ENCODE data around the gene ALOX12.

Gene ALOX12

GRCh38 chr17:7022781-7023571, 27.1 kb downstream of the ALOX12 start, which contains the start of gene BCL6B:
Gene BCL6B (plus strand): TSS chr17:7023050. CDS start chr17:7023672, 622 bp downstream.
- H3K27me3 Mint-ChIP-seq, result peaks cover 11% of the 10 kb centered on the region
- no peak for ATAC-seq
- peak within 1 kb of the TSS; percentile 65 for H3K4me3 Mint-ChIP-seq
- H3K27ac Mint-ChIP-seq, result peak within 1 kb of the TSS; percentile 76
- no peaks in the 10 kb centered on the region for H3K36me3 Mint-ChIP-seq (ENCODE audit: low read depth)
- peaks cover 39% of the 10 kb centered on the region for H3K4me1 Mint-ChIP-seq
- no peaks in the 10 kb centered on the region for H3K9me3 Mint-ChIP-seq
- no peak for DNase-seq

- DNase-seq, result peak; percentile 95
- Mint-ChIP-seq H3K9me3 (no peaks in the 10 kb centered on the region), H3K4me1 (peaks cover 35% of the 10 kb centered on the region), H3K27me3 (peaks cover 11% of the 10 kb centered on the region), H3K36me3 (ENCODE audit: low read depth) (peaks cover 2% of the 10 kb centered on the region), H3K27ac (peak overlapping the region; percentile 76), H3K4me3 (peak overlapping the region; percentile 65)
- peak; percentile 67 for ATAC-seq
Measured at GRCh38 chr17:7023576-7024401, 27.9 kb downstream of the ALOX12 start.

- DNase-seq (no peak), ATAC-seq (no peak)
- H3K36me3 Mint-ChIP-seq (ENCODE audit: low read depth), result peaks cover 2% of the 10 kb centered on the region
- no peak overlapping the region for H3K4me3 Mint-ChIP-seq
- H3K4me1 Mint-ChIP-seq, result peaks cover 40% of the 10 kb centered on the region
- H3K9me3 Mint-ChIP-seq, result no peaks in the 10 kb centered on the region
- peak overlapping the region; percentile 59 for H3K27ac Mint-ChIP-seq
- peaks cover 11% of the 10 kb centered on the region for H3K27me3 Mint-ChIP-seq
Measured at GRCh38 chr17:7024402-7024785, 28.5 kb downstream of the ALOX12 start.

- Mint-ChIP-seq H3K4me3 (no peak overlapping the region), H3K9me3 (peaks cover 5% of the 10 kb centered on the region), H3K36me3 (ENCODE audit: low read depth) (peaks cover 3% of the 10 kb centered on the region), H3K4me1 (peaks cover 48% of the 10 kb centered on the region), H3K27me3 (peaks cover 11% of the 10 kb centered on the region), H3K27ac (no peak overlapping the region)
- no peak for DNase-seq
- ATAC-seq, result no peak
Measured at GRCh38 chr17:7025245-7025644, 29.4 kb downstream of the ALOX12 start.

GRCh38 chr17:7026471-7027115, 30.7 kb downstream of the ALOX12 start:
- no peak overlapping the region for H3K4me3 Mint-ChIP-seq
- ATAC-seq, result no peak

GRCh38 chr17:7027335-7027734, 31.5 kb downstream of the ALOX12 start:
- H3K36me3 Mint-ChIP-seq (ENCODE audit: low read depth), result peaks cover 3% of the 10 kb centered on the region
- no peak for DNase-seq
- peaks cover 48% of the 10 kb centered on the region for H3K4me1 Mint-ChIP-seq
- ATAC-seq, result no peak
- H3K4me3 Mint-ChIP-seq, result no peak overlapping the region
- peaks cover 5% of the 10 kb centered on the region for H3K9me3 Mint-ChIP-seq
- peaks cover 11% of the 10 kb centered on the region for H3K27me3 Mint-ChIP-seq
- H3K27ac Mint-ChIP-seq, result no peak overlapping the region

More at GRCh38 chr17:7026471-7027115, 30.7 kb downstream of the ALOX12 start:
- Mint-ChIP-seq H3K36me3 (ENCODE audit: low read depth) (peaks cover 3% of the 10 kb centered on the region), H3K4me1 (peaks cover 47% of the 10 kb centered on the region), H3K27me3 (peaks cover 11% of the 10 kb centered on the region), H3K27ac (no peak overlapping the region), H3K9me3 (peaks cover 5% of the 10 kb centered on the region)
- DNase-seq, result no peak

- Mint-ChIP-seq H3K4me1 (peaks cover 48% of the 10 kb centered on the region), H3K27me3 (no peaks in the 10 kb centered on the region), H3K9me3 (peaks cover 5% of the 10 kb centered on the region), H3K27ac (peak overlapping the region; percentile 71), H3K36me3 (ENCODE audit: low read depth) (peaks cover 3% of the 10 kb centered on the region), H3K4me3 (peak overlapping the region; percentile 4)
- ATAC-seq (no peak), DNase-seq (no peak)
Measured at GRCh38 chr17:7029096-7029495, 33.2 kb downstream of the ALOX12 start.

GRCh38 chr17:7029659-7030058, 33.8 kb downstream of the ALOX12 start:
- Mint-ChIP-seq H3K9me3 (peaks cover 5% of the 10 kb centered on the region), H3K36me3 (ENCODE audit: low read depth) (peaks cover 3% of the 10 kb centered on the region), H3K27ac (peak overlapping the region; percentile 71), H3K27me3 (no peaks in the 10 kb centered on the region), H3K4me1 (peaks cover 52% of the 10 kb centered on the region), H3K4me3 (peak overlapping the region; percentile 68)
- ATAC-seq (peak; percentile 62), DNase-seq (peak; percentile 59)

- H3K4me1 Mint-ChIP-seq, result peaks cover 65% of the 10 kb centered on the region
- DNase-seq, result peak; percentile 57
- H3K36me3 Mint-ChIP-seq (ENCODE audit: low read depth), result no peaks in the 10 kb centered on the region
- no peaks in the 10 kb centered on the region for H3K27me3 Mint-ChIP-seq
- peak; percentile 72 for ATAC-seq
- H3K27ac Mint-ChIP-seq, result peak overlapping the region; percentile 94
- peaks cover 2% of the 10 kb centered on the region for H3K9me3 Mint-ChIP-seq
- H3K4me3 Mint-ChIP-seq, result peak overlapping the region; percentile 93
Measured at GRCh38 chr17:7034955-7035590, 39.2 kb downstream of the ALOX12 start.

- Mint-ChIP-seq H3K27ac (peak within 1 kb of the TSS; percentile 94), H3K4me1 (peaks cover 58% of the 10 kb centered on the region), H3K9me3 (no peaks in the 10 kb centered on the region), H3K36me3 (ENCODE audit: low read depth) (no peaks in the 10 kb centered on the region), H3K27me3 (no peaks in the 10 kb centered on the region), H3K4me3 (peak within 1 kb of the TSS; percentile 93)
- ATAC-seq (peak; percentile 92), DNase-seq (peak; percentile 98)
Measured at GRCh38 chr17:7035591-7036368, 39.9 kb downstream of the ALOX12 start, which contains the start of gene SLC16A13. Gene SLC16A13 (plus strand): TSS chr17:7036015. CDS start chr17:7036383, 368 bp downstream.

GRCh38 chr17:7038025-7038862, 42.4 kb downstream of the ALOX12 start:
- ATAC-seq (no peak), DNase-seq (no peak)
- Mint-ChIP-seq H3K9me3 (no peaks in the 10 kb centered on the region), H3K4me1 (peaks cover 54% of the 10 kb centered on the region), H3K27me3 (no peaks in the 10 kb centered on the region), H3K4me3 (peak overlapping the region; percentile 20), H3K36me3 (ENCODE audit: low read depth) (no peaks in the 10 kb centered on the region), H3K27ac (peak overlapping the region; percentile 21)

- Mint-ChIP-seq H3K4me1 (peaks cover 44% of the 10 kb centered on the region), H3K9me3 (no peaks in the 10 kb centered on the region), H3K4me3 (no peak overlapping the region), H3K36me3 (ENCODE audit: low read depth) (no peaks in the 10 kb centered on the region), H3K27me3 (no peaks in the 10 kb centered on the region), H3K27ac (peak overlapping the region; percentile 57)
- DNase-seq, result no peak
- ATAC-seq, result no peak
Measured at GRCh38 chr17:7039832-7040231, 44.0 kb downstream of the ALOX12 start.

Data from activated naive CD8-positive, alpha-beta T cell treated with anti-CD3 and anti-CD28 coated beads, Interleukin-2, amount 50 U/mL, for 24 hours (primary cell).